ENCODE results near the gene PEDS1.
A peak's percentile ranks its signal among the peaks of the same experiment; 100 is the strongest.
"Not testable (repeated sequence)": the region's sequence is repeated elsewhere in the genome, so short reads cannot be mapped to it uniquely, and the experiment has no call there.

Gene PEDS1

DNA sequence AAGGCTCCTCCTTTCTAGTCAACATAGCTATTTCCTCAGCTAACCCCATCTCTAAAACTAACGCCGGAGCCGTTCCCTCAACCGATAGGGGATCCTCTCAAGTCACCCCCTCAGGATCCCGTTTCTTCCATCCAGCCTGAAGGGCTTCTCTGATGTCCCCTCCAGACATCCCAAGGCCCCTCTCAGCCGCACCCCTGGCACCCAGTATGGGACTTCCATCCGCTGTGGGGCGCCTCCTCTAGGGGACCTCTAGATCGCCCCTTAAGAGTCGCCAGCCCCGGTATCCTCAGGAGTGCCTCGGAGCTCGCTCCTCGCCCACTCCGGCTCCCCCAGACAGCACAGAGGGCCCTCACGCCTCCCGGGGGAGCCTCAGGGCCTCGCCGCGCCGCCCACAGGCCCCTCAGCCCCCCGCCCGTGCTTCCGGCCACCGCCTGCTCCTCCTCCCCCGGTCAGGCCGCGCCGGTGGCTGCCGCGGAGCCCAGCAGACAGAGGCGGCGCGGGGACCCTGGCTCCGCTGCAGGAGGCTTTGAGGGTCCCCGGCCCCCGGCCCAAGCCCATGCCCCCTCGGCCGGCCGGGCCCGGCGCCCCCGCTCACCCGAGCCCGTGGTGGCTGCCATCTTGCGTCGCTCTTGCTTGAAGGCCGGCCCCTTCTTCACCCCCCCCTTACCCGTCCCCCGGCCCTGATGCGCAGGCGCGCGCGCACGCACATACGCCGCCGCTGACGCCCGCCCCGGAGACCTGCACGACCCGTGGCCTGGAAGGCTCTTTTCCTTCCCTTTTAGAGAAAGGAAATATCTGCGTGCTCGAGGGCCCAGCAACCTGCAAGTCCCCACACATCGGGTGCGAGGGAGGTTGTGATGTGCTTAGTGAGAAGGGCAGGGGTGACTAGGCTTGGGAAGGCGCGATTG lies 40.8 kb downstream of the PEDS1 start, which contains the start of gene UBE2V1:
Gene UBE2V1, minus strand, starts transcription at position 639 of the 908 bp plus-strand sequence. Its CDS starts 22 bp downstream, at position 617.
- DNase-seq (ENCODE audit: low spot score) = peak; percentile 93

- no peak for DNase-seq (ENCODE audit: low spot score)
Measured at GRCh38 chr20:50111829-50112495, 41.6 kb downstream of the PEDS1 start.

DNA sequence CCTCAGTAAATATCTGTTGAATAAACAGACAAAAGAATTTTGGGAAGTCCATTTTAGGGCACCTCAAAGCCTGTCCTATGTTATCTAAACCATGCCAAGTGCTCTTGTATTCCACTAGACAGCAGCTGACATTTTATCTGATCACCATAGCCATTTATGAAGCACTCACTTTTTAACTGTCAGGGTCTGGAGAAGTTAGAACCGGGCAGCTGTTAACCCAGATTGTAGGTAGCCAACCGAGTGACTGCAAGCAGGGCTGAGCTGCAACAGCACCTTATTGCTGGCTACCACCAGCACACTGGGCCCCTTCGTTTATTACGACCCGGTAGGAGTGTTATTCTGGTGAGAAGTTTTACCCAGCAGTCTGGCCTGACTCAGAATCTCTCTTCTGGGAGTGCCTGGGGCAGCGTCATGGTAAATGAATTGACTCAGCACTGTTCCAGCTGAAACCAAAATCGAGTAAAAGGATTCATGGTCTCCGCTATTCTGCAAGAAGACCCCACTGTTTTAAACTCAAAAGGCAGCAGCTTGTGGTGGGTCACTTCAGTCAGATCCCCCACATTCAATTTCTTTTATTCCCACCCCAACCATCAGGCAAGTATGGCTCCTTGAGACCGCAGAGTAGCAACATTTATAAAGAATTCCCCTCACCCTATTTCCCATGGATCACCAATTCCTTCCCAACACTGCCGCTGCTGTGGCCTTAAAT lies 42.2 kb downstream of the PEDS1 start:
- DNase-seq (ENCODE audit: low spot score) = no peak

DNA sequence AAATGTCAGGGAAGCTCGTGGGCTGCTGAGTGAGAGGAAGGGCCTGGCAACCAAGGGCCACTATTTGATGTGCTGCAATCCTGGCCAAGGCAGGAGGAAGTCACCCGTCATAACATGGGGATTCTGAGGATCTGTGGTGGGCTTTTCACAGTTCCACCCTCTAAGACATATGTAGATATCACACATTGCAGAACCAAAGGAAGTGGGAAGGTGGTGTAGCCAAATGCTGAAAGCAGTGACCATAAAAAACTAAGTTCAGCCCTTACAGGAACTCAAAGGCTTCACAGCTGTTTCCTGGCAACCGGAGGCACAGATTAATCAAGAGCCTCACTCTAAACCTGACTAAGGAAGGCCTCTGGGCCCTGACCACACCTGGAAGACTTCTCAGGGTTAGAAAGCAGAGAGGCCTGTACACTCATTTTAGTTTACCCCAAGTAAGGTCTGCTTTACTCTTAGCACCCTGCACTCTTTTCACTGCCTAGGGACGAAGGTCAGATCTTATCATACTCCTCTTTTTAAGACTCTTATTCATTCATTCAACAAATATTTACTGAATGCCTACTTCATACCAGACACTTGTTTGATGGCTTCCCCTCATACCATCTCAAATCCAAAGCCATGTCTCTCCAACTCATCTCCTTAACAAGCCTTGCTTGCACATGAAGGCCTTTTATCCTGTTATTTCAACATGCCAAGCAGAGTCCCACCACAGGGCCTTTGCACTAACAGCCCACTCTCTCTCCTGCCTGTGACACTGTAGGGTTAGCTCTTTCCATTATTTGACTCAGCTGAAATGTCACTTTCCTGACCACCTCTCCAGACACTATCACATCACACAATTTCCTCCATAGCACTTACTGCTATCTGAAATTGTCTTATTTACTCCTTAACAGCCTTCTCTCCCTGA lies 43.1 kb downstream of the PEDS1 start:
- DNase-seq (ENCODE audit: low spot score) = no peak

DNA sequence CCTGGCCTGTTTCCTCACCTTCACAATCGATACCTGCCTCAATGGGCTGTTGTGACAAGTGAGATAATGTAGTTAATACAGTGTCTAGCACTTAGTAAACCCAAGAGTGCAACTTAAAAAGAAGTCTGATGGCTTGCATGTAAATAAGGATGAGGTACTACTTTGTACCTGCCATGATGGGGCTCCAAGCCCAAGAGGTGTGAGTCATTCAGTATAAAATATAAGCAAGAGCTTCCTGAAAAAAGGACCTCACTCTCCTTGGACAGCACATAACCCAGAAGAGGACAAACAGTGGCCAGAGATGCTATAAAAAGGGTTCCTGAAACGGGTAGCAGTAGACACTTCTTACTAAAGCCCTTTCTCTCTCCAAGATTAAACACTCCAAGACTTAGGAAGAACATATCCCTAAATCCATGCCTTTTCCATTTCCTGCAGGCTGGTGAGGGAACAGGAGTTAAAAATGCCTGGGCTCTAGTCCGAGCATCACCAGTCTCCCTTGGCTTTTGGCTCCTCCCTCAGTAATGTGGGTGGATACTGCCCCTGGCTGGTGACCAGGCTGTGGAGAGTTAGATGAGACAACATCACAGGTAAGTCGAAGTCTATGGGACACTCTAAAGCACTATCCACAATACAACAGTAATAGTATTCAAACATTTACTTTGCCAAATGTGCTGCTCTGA lies 44.8 kb downstream of the PEDS1 start:
- DNase-seq (ENCODE audit: low spot score) = no peak

DNA sequence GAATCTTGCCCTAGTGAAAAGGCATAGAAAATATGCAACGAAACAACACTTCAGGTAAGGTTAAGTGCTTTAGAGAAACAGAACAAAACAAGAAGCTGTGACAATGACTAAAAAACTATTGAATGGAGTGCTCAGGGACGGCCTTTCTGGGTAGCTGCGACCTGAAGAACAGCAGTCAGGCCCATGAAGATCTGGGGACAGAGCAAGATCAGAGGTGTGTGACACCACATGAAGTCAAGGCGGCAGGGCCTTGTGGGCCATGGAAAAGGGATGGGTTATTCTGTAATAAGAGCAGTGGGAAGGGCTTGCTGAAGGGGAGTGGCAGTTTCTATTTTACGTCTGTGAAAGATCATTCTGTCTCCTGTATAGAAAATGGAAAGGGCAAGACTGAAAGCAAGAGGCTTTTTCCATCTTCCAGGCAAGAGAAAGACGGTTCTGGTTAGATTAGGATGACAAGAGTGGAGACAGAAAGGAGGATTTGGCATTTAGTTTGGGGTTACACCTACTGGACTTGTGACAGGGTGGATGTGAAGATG lies 45.7 kb downstream of the PEDS1 start:
- DNase-seq (ENCODE audit: low spot score) = no peak

DNA sequence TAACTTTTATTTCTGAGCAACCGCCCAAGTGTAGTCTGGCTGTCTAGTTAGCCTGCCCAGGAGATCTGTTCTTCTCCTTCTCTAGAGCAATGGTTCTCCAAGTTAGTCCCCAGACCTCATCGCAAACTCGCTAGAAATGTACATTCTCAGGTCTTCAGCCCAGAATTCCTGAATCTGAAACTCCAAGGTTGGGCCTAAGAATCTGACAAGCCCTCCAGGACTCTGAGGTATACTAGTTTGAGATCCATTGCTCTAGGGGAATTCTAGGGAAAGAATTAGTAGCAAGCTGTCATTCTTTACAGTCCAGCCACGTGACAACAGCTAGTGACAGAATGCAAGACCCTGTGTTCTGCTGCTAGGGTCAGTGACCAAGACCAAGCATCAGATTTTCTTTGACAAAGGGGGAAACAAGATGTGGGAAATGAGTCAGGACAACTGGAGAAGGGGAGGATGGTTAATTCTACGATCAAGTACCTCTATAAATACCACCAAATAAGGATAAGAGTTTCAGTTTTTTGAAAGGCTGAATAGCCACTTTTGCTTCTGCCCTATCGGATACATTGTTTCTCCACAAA lies 46.4 kb downstream of the PEDS1 start:
- DNase-seq (ENCODE audit: low spot score) = no peak

DNA sequence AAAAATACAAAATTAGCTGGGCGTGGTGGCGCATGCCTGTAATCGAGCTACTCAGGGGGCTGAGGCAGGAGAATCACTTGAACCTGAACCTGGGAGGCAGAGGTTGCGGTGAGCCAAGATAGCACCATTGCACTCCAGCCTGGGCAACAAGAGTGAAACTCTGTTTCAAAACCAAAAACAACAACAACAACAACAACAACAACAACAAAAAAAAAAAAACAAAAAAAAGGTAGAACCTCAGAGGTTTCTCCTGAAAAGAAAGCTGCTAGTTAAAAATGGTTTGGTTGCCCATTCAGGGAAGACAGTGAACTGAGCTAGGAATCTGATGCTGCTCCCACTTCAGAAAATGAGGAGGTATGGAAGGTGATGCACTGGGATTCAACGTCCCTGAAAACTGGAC lies 46.9 kb downstream of the PEDS1 start:
- not testable (repeated sequence) for DNase-seq (ENCODE audit: low spot score)

Data from ecto neural progenitor cell (in vitro differentiated cells).